Hindlimb muscle (tissue), 1 donor: ENCODE measurements around the gene RNASEL. TPM values are rescaled to one million over a fixed set of nuclear protein-coding genes. Genes with fewer than 3 reads are reported as not detected.

Experiments
- DNase-seq: peaks from one replicate; pipeline ENCODE4 v3.0.0-alpha.2; 2013
- polyA plus RNA-seq: library from polyadenylated mRNA; unstranded; fragments of 120-200 nt; gene quantifications from one replicate; pipeline ENCODE4 v1.2.1, GENCODE V29; 2013; ENCODE audit not compliant: insufficient read length

The RNASEL gene
- polyA plus RNA-seq, 1 donor = 3.3 TPM

DNA sequence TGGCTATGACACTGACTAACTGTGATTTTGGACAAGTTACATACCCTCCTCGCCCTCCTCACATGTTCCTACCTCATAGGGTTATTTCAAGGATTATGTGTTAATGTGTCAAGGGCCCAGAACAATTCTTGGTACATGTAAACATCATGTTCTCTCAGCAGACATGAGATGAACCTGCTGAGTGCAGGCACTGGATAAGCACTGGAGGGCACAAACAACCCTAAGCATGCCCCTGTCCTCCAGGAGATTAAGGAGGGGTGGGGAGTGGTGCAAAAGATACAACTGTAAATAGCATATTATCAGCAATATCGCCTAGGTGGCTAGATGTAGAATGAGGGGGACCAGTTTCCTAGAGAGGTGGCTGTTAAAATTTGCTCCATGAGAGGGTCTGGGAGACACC lies 32.9 kb upstream of the RNASEL start:
- no peak for DNase-seq

GRCh38 chr1:182620924-182621585 lies 32.0 kb upstream of the RNASEL start:
- DNase-seq = no peak

GRCh38 chr1:182617734-182618351 lies 28.8 kb upstream of the RNASEL start:
- peak; percentile 55 for DNase-seq

- no peak for DNase-seq
These were observed 28.0 kb upstream of the RNASEL start for GRCh38 chr1:182617014-182617429.

- peak; percentile 79 for DNase-seq
These were observed 27.3 kb upstream of the RNASEL start for GRCh38 chr1:182616130-182617013.

- peak; percentile 78 for DNase-seq
These were observed 26.5 kb upstream of the RNASEL start for GRCh38 chr1:182615468-182616129.

DNA sequence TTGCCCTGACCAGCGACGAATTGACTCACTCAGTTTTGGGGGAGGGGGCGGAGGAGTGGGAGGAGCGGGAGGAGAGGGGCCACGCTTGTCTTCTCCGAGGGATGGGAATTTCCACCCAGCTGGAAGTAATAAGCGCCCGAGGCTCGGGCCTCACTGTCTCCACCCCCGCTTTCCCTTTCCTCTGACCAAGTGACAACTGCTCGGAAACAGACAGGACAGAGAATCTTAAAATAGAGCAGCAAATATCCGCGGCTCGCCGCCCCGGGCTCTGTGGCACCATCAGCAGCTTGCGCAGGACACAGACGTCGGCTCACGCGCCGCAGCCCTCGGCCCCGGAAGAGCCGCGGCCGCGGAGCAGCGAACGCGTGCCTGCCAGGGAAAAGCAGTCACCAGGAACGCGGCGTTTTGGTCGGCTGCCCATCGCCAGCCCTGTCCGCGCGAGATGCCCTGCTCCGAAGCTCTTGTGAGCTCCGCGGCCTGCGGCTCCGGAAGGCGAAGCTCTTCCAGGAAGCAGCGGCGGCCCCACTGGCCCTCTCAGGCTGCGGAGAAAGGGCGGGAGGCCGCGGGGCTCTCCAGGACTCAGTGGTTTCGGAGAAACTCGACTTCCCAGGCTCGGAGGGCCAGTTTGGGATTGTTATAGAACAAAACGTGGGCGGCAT lies 25.9 kb upstream of the RNASEL start:
- DNase-seq = peak; percentile 94

GRCh38 chr1:182611787-182612186 lies 22.7 kb upstream of the RNASEL start:
- DNase-seq = no peak

DNA sequence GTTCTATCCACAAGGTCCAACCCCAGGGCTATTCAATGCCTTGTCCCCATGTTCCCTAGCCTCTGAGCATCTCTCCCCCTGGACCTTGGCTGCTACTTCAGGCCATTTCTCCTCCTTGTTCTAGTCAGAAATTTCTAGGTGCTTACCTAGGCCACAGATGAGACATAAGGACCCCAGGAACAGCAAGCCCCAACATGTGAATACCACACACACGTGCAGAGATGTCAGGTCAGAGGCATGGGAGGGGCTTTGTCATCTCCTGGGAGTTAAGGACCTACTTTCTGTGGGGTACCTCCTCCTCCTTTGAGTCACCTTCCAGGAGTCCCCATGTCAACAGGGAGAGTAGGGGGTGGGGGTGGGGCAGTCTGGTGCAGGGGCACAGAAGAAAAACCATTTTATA lies 22.3 kb upstream of the RNASEL start:
- DNase-seq = no peak

- DNase-seq = no peak
These were observed 21.6 kb upstream of the RNASEL start for GRCh38 chr1:182610606-182611194.

DNA sequence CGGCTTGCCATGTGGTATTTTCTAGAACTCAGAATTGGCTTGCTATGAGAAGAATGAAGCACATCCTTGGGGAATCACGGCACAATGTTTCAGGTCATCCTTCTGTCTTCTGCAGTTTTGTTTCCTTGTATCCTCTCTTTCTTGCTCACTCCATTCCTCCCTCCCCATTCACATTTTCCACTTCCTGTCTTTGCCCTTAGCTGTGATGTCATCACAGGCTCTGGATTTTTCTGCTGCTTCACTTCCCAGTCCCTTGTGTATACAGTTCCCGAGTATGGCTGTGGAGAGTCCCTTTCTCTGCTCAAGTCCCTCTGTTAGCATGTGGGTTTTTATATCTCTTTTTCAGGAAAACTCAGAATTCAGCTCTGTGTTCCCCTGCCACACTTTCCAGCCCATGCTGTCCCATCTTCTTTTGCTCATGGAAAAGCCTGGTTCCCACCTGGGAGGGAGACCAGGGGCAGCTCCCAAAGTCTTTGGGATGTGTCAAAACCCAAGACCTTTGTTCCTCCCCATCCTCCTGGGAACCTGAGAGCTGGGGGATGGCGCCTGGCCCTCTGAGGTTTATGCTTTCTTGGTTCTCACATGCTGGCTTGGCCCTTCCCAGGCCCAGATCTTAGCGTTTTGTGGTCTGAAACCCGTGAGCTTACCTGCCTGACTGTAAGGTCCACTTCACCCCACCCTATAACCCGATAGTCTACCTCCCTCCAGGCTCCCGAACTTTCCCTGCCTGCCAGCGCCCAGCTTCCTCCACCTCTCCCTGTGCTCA lies 20.0 kb upstream of the RNASEL start:
- no peak for DNase-seq

DNA sequence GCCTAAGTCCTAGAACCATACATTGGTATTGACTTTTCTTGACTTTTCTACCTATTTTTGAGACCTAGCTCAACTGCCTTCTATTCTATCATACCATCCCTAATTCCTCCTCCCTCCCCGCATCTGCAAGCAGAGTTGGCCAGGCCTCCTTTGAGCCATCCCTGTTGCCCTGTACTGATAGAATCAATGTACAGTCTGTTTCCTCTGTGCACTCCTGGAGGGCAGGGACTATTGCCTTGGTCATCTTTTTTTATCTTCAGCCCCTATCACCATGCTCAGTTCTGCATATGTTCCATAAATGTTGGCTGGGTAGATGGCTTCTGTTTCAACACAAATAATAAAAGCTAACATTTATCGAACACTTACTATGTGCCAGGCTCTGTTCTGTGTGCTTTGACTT lies 19.2 kb upstream of the RNASEL start:
- DNase-seq = no peak

GRCh38 chr1:182607566-182607965 lies 18.5 kb upstream of the RNASEL start:
- DNase-seq = no peak

GRCh38 chr1:182604175-182605164 lies 15.4 kb upstream of the RNASEL start, which contains the start of gene RGS16:
Gene RGS16 (minus strand): TSS chr1:182604389. CDS start chr1:182604259, 130 bp downstream.
- DNase-seq = peak; percentile 92

DNA sequence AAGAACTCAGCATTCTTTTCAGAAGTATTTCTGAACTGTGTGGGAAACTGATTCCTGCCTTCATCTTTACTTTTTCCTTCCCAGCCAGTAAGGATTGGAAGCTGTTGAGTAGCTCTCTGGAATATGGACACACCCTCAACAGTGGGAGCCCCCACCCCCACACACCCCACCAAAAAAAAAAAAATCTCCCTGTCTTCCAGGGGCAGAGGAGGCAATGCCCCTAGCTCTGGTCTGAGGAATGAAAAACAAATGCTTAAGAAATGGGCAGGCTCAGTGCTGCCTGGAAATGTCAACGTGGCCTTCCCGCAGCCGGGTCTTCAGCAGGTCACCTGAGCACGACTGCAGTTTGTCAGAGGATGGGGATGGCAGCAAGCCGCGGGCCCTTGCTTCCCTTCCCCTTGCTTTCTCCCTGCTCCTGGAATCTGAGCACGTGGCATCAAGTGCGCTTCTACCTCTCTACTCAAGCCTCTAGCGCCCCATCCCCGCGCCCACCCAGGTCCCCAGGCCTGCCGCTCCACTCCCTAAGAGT lies 14.7 kb upstream of the RNASEL start:
- DNase-seq = no peak

GRCh38 chr1:182602935-182603645 lies 14.0 kb upstream of the RNASEL start:
- DNase-seq = no peak

GRCh38 chr1:182601913-182602312 lies 12.9 kb upstream of the RNASEL start:
- DNase-seq = no peak

DNA sequence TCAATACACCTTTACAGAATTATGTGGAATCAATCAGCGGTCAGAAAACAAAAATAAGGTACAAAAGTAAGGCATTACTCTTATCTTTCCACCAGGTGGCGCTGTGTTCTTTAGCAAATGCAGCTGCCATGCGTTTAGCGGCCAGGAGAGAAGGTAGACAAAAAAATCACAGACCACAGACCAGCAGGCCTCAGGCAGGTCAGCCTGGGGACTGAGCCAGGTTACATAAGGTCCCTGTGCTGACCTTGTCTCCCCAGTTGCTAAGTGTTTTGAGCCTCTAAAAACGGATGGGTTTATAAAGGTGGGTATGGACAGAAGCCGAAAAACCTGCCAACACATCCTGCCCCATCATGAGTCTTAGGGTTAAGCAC lies 12.3 kb upstream of the RNASEL start:
- peak; percentile 79 for DNase-seq
